IMR-90 (cell line): ENCODE measurements around the gene SPPL3. TPM values are rescaled to one million over a fixed set of nuclear protein-coding genes. Genes with fewer than 3 reads are reported as not detected.

Experiments used
- ATAC-seq: fragments of 200-7000 bp; cut with Tn5 transposase; 2 replicates; pipeline ENCODE4 v1.9.1; 2020; ENCODE audit warnings: low read depth, mild to moderate bottlenecking, moderate library complexity
- BruUV-seq: library from RNA; stranded (reverse); fragments of 400-500 nt; replicated peaks from 2 replicates; lab custom pipeline; 2021; lab: Mats Ljungman, UMichigan
- CTCF ChIA-PET: fragments of 300-600 bp; formaldehyde crosslinking; extraction: SDS; loops from one replicate; lab custom pipeline; 2021; ENCODE audit warnings: antibody characterized with exemption; lab: Yijun Ruan, JAX
- POLR2A ChIA-PET: fragments of 300-600 bp; sonication (Branson Sonifier 250); formaldehyde crosslinking; loops from one replicate; lab custom pipeline; 2022; ENCODE audit warnings: antibody characterized with exemption; ENCODE audit not compliant: unreplicated experiment; lab: Charles Lee
- DNase-seq: peaks from one replicate; pipeline ENCODE4 v3.0.0; 2013
- H2AFZ ChIP-seq: replicated peaks from 2 replicates; pipeline ENCODE3; 2013; ENCODE audit warnings: low read length, mild to moderate bottlenecking; ENCODE audit not compliant: poor library complexity
- H2AK5ac ChIP-seq: 2 replicates; pipeline ENCODE4 v1.6.1; 2013; ENCODE audit warnings: low read depth, low read length, inconsistent platforms
- H2AK9ac ChIP-seq: replicated peaks from 2 replicates; pipeline ENCODE3; 2013; ENCODE audit warnings: mild to moderate bottlenecking, low read depth, low read length, moderate library complexity; ENCODE audit not compliant: poor library complexity
- H2BK120ac ChIP-seq: 2 replicates; pipeline ENCODE4 v1.6.1; 2013; ENCODE audit warnings: low read depth, low read length, inconsistent platforms
- H2BK15ac ChIP-seq: 3 replicates; pipeline ENCODE4 v1.6.1; 2013; ENCODE audit warnings: low read depth, low read length, inconsistent platforms
- H2BK20ac ChIP-seq: 2 replicates; pipeline ENCODE4 v1.6.1; 2013; ENCODE audit warnings: low read depth, mild to moderate bottlenecking, inconsistent platforms, low read length, moderate library complexity
- H2BK5ac ChIP-seq: 2 replicates; pipeline ENCODE4 v1.6.1; 2013; ENCODE audit warnings: mild to moderate bottlenecking, low read depth, low read length, inconsistent platforms; ENCODE audit not compliant: poor library complexity, severe bottlenecking
- H3K14ac ChIP-seq: replicated peaks from 2 replicates; pipeline ENCODE4 v1.6.1; 2013; ENCODE audit warnings: low read depth, low read length, inconsistent platforms
- H3K18ac ChIP-seq: 2 replicates; pipeline ENCODE4 v1.6.1; 2013; ENCODE audit warnings: low read depth, low read length, control low read depth
- H3K23ac ChIP-seq: 2 replicates; pipeline ENCODE4 v1.6.1; 2013; ENCODE audit warnings: low read depth, low read length, inconsistent platforms
- H3K27ac ChIP-seq: 2 replicates; pipeline ENCODE4 v1.5.1; 2013; ENCODE audit warnings: mild to moderate bottlenecking, control low read depth, low read length; ENCODE audit not compliant: insufficient read depth
- H3K27me3 ChIP-seq: 2 replicates; pipeline ENCODE4 v1.6.1; 2013; ENCODE audit warnings: low read length; ENCODE audit not compliant: control insufficient read depth, insufficient read depth
- H3K36me3 ChIP-seq: 2 replicates; pipeline ENCODE4 v1.6.1; 2013; ENCODE audit warnings: low read length, mixed read lengths; ENCODE audit not compliant: control insufficient read depth, insufficient read depth
- H3K4ac ChIP-seq: 2 replicates; pipeline ENCODE4 v1.6.1; 2013; ENCODE audit warnings: low read depth, low read length, inconsistent platforms
- H3K4me1 ChIP-seq: 2 replicates; pipeline ENCODE4 v1.6.1; 2013; ENCODE audit warnings: low read length, mixed read lengths; ENCODE audit not compliant: control insufficient read depth, insufficient read depth
- H3K4me2 ChIP-seq: 2 replicates; pipeline ENCODE4 v1.6.1; 2013; ENCODE audit warnings: low read depth, mild to moderate bottlenecking, control low read depth, low read length, moderate library complexity
- H3K4me3 ChIP-seq: 2 replicates; pipeline ENCODE4 v1.5.1; 2013; ENCODE audit warnings: low read depth, mild to moderate bottlenecking, control low read depth, low read length, moderate library complexity; ENCODE audit not compliant: insufficient read depth
- H3K56ac ChIP-seq: 2 replicates; pipeline ENCODE4 v1.6.1; 2013; ENCODE audit warnings: low read length, inconsistent platforms; ENCODE audit not compliant: insufficient read depth; ENCODE audit errors: extremely low read depth
- H3K79me1 ChIP-seq, 2 experiments: 2 replicates each; pipeline ENCODE4 v1.6.1; 2013; ENCODE audit warnings: low read length in 2 of 2, inconsistent platforms in 1 of 2, low read depth in 1 of 2
- H3K9ac ChIP-seq: 2 replicates; pipeline ENCODE4 v1.6.1; 2013; ENCODE audit warnings: low read depth, low read length, control low read depth
- H3K9me1 ChIP-seq: 2 replicates; pipeline ENCODE4 v1.6.1; 2013; ENCODE audit warnings: low read length, inconsistent platforms; ENCODE audit not compliant: insufficient read depth
- H3K9me3 ChIP-seq: 2 replicates; pipeline ENCODE4 v1.6.1; 2013; ENCODE audit warnings: low read length; ENCODE audit not compliant: control insufficient read depth, insufficient read depth
- H4K20me1 ChIP-seq: 2 replicates; pipeline ENCODE4 v1.6.1; 2013; ENCODE audit warnings: low read length, inconsistent platforms; ENCODE audit not compliant: insufficient read depth
- H4K5ac ChIP-seq: 2 replicates; pipeline ENCODE4 v1.6.1; 2013; ENCODE audit warnings: mild to moderate bottlenecking, low read depth, low read length, control low read depth
- H4K8ac ChIP-seq, 2 experiments: 2 replicates each; pipeline ENCODE4 v1.6.1; 2013; ENCODE audit warnings: low read depth in 2 of 2, low read length in 2 of 2, control low read depth in 1 of 2, inconsistent platforms in 1 of 2
- H4K91ac ChIP-seq: 2 replicates; pipeline ENCODE4 v1.6.1; 2013; ENCODE audit warnings: low read depth, low read length, inconsistent platforms; ENCODE audit not compliant: insufficient read depth
- CEBPB ChIP-seq: IDR thresholded peaks from 2 replicates; pipeline ENCODE4 v1.6.1; 2012; ENCODE audit warnings: low read depth, low read length, improper control_type of control experiment
- NFE2L2 ChIP-seq: fragments of 150-350 bp; IDR thresholded peaks from 2 replicates; pipeline ENCODE4 v1.6.1; 2016; ENCODE audit warnings: low read depth, mild to moderate bottlenecking, low read length
- RAD21 ChIP-seq: IDR thresholded peaks from 2 replicates; pipeline ENCODE4 v1.6.1; 2012; ENCODE audit warnings: low read length, improper control_type of control experiment
- RCOR1 ChIP-seq: IDR thresholded peaks from 2 replicates; pipeline ENCODE4 v1.6.1; 2012; ENCODE audit warnings: mild to moderate bottlenecking, low read length, improper control_type of control experiment; ENCODE audit not compliant: insufficient replicate concordance
- RFX5 ChIP-seq: IDR thresholded peaks from 2 replicates; pipeline ENCODE4 v1.8.0; 2012; ENCODE audit warnings: low read depth, mild to moderate bottlenecking, low read length, moderate library complexity
- WGBS, 2 experiments: methylation state at CpG; one replicate each; pipeline versions ENCODE4 v1.1.5 to v1.1.7; 2013; ENCODE audit warnings: missing lambda C conversion rate in 2 of 2; ENCODE audit not compliant: insufficient read length in 1 of 2; ENCODE audit errors: extremely low coverage in 2 of 2; 5-methylcytosine and 5-hydroxymethylcytosine counted together
- dilution Hi-C: fragments of 300-500 bp; cut with HindIII; formaldehyde crosslinking; loops from one replicate; pipeline ENCODE4 v1.14.3; 2018; ENCODE audit warnings: low sequenced_read_pairs; ENCODE audit not compliant: unreplicated experiment
- in situ Hi-C: fragments of 300-500 bp; cut with MboI; formaldehyde crosslinking; loops from 3 replicates; pipeline ENCODE4 v1.14.3; 2019; ENCODE audit warnings: low sequenced_read_pairs, inconsistent platforms, mixed read lengths
- intact Hi-C: fragments of 100-400 bp; cut with micrococcal nuclease; formaldehyde crosslinking; loops from 2 replicates; pipeline ENCODE4 v1.10.0; 2022
- polyA plus RNA-seq, 3 experiments: library from polyadenylated mRNA; depleted of rRNA; stranded (reverse); fragments of >200 nt; gene quantifications; 2 replicates each; pipeline ENCODE4 v1.2.3, GENCODE V29; 2012; ENCODE audit warnings: low replicate concordance in 1 of 3
- total RNA-seq: library from RNA; depleted of rRNA; stranded (reverse); fragments of >200 nt; gene quantifications from 2 replicates; pipeline ENCODE4 v1.2.3, GENCODE V29; 2012
- TF ChIP-seq, protein P1 (sequence below): conservative IDR thresholded peaks from 2 replicates; pipeline ENCODE4 v1.5.1; 2012; ENCODE audit warnings: mild to moderate bottlenecking, low read depth, low read length, improper control_type of control experiment

The SPPL3 gene
- total and polyA plus RNA-seq, 2 of the 4 experiments (the other 2 are of a cell fraction): 1.6 to 18.0 TPM

DNA sequence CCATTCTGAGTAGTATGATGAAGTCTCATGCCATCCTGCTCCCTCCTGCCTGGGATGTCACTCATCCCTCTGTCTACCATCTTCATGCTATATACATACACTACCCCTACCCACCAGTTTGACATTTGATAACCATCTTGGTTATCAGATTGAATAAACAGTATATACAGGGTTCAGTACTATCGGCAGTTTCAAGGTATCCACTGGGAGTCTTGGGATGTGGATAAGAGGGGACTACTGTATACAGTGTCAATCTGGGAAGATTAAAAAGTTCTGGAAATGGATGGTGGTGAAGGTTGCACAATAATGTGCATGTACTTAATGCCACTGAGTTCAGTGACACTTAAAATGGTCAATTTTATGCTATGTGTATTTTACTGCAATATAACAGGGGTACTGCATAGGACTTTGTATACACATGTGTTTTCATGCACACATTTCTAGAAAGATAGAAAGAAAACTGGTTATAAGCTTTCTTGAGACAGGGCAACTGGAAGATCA is 22.1 kb downstream of the SPPL3 start:
- no peak for TF ChIP-seq NFE2L2
- no peak for TF ChIP-seq RCOR1
- TF ChIP-seq, protein P1, sequence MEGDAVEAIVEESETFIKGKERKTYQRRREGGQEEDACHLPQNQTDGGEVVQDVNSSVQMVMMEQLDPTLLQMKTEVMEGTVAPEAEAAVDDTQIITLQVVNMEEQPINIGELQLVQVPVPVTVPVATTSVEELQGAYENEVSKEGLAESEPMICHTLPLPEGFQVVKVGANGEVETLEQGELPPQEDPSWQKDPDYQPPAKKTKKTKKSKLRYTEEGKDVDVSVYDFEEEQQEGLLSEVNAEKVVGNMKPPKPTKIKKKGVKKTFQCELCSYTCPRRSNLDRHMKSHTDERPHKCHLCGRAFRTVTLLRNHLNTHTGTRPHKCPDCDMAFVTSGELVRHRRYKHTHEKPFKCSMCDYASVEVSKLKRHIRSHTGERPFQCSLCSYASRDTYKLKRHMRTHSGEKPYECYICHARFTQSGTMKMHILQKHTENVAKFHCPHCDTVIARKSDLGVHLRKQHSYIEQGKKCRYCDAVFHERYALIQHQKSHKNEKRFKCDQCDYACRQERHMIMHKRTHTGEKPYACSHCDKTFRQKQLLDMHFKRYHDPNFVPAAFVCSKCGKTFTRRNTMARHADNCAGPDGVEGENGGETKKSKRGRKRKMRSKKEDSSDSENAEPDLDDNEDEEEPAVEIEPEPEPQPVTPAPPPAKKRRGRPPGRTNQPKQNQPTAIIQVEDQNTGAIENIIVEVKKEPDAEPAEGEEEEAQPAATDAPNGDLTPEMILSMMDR: no peak
- no peak for TF ChIP-seq RAD21
- TF ChIP-seq CEBPB: peak; percentile 56; the same call in 1 of the 2 replicates
- no peak for TF ChIP-seq RFX5
- no peak overlapping the region for H3K18ac ChIP-seq
- ATAC-seq (no peak), DNase-seq (no peak)
- no peaks in the 10 kb centered on the region for H3K9me1 ChIP-seq
- no peak overlapping the region for H3K9ac ChIP-seq
- H4K8ac ChIP-seq: no peak overlapping the region
- POLR2A ChIA-PET: no interaction called here
- no peak overlapping the region for H2AK9ac ChIP-seq
- no peaks in the 10 kb centered on the region for H3K9me3 ChIP-seq
- no TSS peak for BruUV-seq
- in situ Hi-C loops (no loop called here), dilution Hi-C loops (no loop called here), intact Hi-C loops (no loop called here)
- H2BK120ac ChIP-seq: no peak overlapping the region
- H3K4me2 ChIP-seq: no peak overlapping the region
- WGBS, 2 experiments: no CpG with 5 or more reads among the region's 1 CpG
- H4K91ac ChIP-seq: no peak overlapping the region
- no peak overlapping the region for H2AFZ ChIP-seq
- H3K23ac ChIP-seq: no peak overlapping the region
- H3K27ac ChIP-seq: no peak overlapping the region
- H2BK15ac ChIP-seq: no peak overlapping the region
- no peak overlapping the region for H4K5ac ChIP-seq
- no peak overlapping the region for H3K4me3 ChIP-seq
- H4K20me1 ChIP-seq: peaks cover 26% of the 10 kb centered on the region
- no peak overlapping the region for H2BK20ac ChIP-seq
- H3K14ac ChIP-seq: no peak overlapping the region
- no peak overlapping the region for H3K4ac ChIP-seq
- H3K27me3 ChIP-seq: no peaks in the 10 kb centered on the region
- no peaks in the 10 kb centered on the region for H3K36me3 ChIP-seq
- H3K56ac ChIP-seq: no peak overlapping the region
- H3K4me1 ChIP-seq: no peaks in the 10 kb centered on the region
- H3K79me1 ChIP-seq: peaks cover 26 to 48% of the 10 kb centered on the region in 2 experiments
- CTCF ChIA-PET: no interaction called here
- H2BK5ac ChIP-seq: no peak overlapping the region
- no peak overlapping the region for H2AK5ac ChIP-seq
